ENCODE results near the gene CCL22.

Gene CCL22

DNA sequence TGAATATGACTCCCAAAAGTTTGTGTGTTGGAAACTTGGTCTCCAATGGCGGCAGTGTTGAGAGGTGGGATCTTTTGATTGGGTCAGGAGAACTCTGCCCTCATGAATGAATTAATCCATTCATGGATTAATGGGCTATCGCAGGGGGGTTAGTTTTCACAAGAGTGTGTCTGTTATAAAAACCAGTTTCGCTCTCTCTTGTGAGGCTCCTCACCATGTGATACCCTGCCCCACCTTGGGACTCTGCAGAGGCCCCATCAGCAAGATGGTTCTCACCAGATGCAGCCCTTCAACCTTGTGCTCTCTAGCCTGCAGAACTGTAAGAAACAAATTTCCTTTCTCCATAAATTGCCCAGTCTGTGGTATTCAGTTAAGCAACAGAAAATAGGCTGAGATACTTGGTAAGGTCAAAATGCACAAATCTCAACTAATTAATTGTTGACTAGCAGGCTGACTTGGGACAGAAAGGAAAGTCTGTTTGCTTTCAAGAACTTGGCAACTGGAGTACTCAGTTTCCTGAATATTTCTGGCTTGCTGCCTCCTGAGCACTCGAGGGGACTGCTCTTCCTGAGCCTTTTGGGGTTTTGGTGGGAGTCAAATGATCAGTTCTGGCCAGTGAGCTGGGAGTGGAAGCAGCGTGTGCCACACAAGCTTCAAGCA, 32.2 kb downstream of the CCL22 start:
- Histone ChIP-seq H3K4me3 (ENCODE audit: low read depth, low read length) (no peak overlapping the region), H3K27ac (ENCODE audit: extremely low read depth, low read depth, low read length) (no peak overlapping the region), H3K36me3 (ENCODE audit: control insufficient read depth in 2 of 2, insufficient read depth in 1 of 2, low read length in 2 of 2) (no peaks in the 10 kb centered on the region), H3K9me3 (ENCODE audit: control insufficient read depth, insufficient read depth, low read depth, low read length) (no peaks in the 10 kb centered on the region), H3K4me1 (ENCODE audit: control insufficient read depth, insufficient read depth, low read length) (no peaks in the 10 kb centered on the region)
- TF ChIP-seq ZNF555 (tag by site-specific recombination; conservative IDR thresholded peaks at IDR 0.05) = no peak
- no peak for TF ChIP-seq YY1 (tag by site-specific recombination; IDR thresholded peaks at IDR 0.05)
- TF ChIP-seq WT1 (tag by site-specific recombination; IDR thresholded peaks at IDR 0.05) = no peak
- TF ChIP-seq, protein P1, sequence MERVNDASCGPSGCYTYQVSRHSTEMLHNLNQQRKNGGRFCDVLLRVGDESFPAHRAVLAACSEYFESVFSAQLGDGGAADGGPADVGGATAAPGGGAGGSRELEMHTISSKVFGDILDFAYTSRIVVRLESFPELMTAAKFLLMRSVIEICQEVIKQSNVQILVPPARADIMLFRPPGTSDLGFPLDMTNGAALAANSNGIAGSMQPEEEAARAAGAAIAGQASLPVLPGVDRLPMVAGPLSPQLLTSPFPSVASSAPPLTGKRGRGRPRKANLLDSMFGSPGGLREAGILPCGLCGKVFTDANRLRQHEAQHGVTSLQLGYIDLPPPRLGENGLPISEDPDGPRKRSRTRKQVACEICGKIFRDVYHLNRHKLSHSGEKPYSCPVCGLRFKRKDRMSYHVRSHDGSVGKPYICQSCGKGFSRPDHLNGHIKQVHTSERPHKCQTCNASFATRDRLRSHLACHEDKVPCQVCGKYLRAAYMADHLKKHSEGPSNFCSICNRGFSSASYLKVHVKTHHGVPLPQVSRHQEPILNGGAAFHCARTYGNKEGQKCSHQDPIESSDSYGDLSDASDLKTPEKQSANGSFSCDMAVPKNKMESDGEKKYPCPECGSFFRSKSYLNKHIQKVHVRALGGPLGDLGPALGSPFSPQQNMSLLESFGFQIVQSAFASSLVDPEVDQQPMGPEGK (tag by site-specific recombination; IDR thresholded peaks at IDR 0.05) = no peak
- no peak for TF ChIP-seq GLI2 (tag by site-specific recombination; IDR thresholded peaks at IDR 0.05; ENCODE audit: borderline replicate concordance, low read depth)
- ChIA-PET POLR2A (no interaction called here), CTCF (interaction anchor here (0.6 kb wide), 1 partner anchor 379 kb away, joined by 3 read pairs; no protein-coding TSS in a partner anchor)

DNA sequence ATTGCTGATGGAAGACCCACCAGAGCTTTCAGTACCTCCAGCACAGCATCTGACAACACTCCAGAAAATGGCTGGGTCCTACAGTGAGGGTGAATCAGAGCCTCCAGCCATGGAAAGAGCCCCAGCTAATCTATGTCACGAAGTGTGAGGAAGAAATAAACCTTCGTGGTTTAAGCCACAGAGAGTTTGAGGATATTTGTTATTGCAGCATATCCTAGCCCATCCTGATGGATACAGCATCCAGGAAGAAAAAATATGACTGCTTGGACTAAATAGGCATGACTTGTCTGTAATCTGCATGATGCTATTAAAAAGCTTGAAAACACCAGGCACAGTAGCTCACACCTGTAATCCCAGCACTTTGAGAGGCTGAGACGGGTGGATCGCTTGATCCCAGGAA, 32.7 kb downstream of the CCL22 start:
- ChIA-PET CTCF (no interaction called here), POLR2A (no interaction called here)
- H3K4me1 ChIP-seq (ENCODE audit: control insufficient read depth, insufficient read depth, low read length) = no peaks in the 10 kb centered on the region
- TF ChIP-seq ZNF214 (tag by site-specific recombination; IDR thresholded peaks at IDR 0.05; ENCODE audit: borderline replicate concordance) = no peak
- TF ChIP-seq ZNF202 (tag by site-specific recombination; IDR thresholded peaks at IDR 0.05; ENCODE audit: borderline replicate concordance) = no peak
- no peaks in the 10 kb centered on the region for H3K9me3 ChIP-seq (ENCODE audit: control insufficient read depth, insufficient read depth, low read depth, low read length)
- H3K36me3 ChIP-seq (ENCODE audit: control insufficient read depth in 2 of 2, insufficient read depth in 1 of 2, low read length in 2 of 2) = no peaks in the 10 kb centered on the region
- H3K4me3 ChIP-seq (ENCODE audit: low read depth, low read length) = no peak overlapping the region
- H3K27ac ChIP-seq (ENCODE audit: extremely low read depth, low read depth, low read length) = no peak overlapping the region

DNA sequence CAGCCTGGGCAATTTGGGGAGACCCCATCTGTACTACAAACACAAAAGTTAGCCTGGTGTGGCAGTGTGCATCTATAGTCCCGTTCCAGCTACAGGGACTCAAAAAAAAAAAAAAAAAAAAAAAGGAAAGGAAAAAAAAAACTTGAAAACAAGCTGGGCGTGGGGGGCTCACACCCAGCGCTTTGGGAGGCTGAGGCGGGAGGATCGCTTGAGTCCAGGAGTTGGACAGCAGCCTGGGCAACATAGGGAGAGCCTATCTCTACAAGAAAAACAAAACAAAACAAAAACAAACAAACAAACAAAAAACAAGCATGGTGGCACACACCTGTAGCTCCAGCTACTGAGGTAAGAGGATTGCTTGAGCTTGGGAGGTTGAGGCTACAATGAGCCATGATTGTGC, 33.1 kb downstream of the CCL22 start:
- Histone ChIP-seq H3K9me3 (ENCODE audit: control insufficient read depth, insufficient read depth, low read depth, low read length) (no peaks in the 10 kb centered on the region), H3K4me1 (ENCODE audit: control insufficient read depth, insufficient read depth, low read length) (no peaks in the 10 kb centered on the region), H3K36me3 (ENCODE audit: control insufficient read depth in 2 of 2, insufficient read depth in 1 of 2, low read length in 2 of 2) (no peaks in the 10 kb centered on the region), H3K27ac (ENCODE audit: extremely low read depth, low read depth, low read length) (no peak overlapping the region), H3K4me3 (ENCODE audit: low read depth, low read length) (no peak overlapping the region)
- CTCF ChIA-PET = no interaction called here
- TF ChIP-seq ZNF621 (tag by site-specific recombination; IDR thresholded peaks at IDR 0.05) = no peak
- no peak for TF ChIP-seq ZNF521 (tag by site-specific recombination; IDR thresholded peaks at IDR 0.05)
- 0 out of 2 replicates have a peak, but pooled peaks have one; percentile 21 for TF ChIP-seq SCRT2 (tag by site-specific recombination; IDR thresholded peaks at IDR 0.05)
- TF ChIP-seq, protein P2, sequence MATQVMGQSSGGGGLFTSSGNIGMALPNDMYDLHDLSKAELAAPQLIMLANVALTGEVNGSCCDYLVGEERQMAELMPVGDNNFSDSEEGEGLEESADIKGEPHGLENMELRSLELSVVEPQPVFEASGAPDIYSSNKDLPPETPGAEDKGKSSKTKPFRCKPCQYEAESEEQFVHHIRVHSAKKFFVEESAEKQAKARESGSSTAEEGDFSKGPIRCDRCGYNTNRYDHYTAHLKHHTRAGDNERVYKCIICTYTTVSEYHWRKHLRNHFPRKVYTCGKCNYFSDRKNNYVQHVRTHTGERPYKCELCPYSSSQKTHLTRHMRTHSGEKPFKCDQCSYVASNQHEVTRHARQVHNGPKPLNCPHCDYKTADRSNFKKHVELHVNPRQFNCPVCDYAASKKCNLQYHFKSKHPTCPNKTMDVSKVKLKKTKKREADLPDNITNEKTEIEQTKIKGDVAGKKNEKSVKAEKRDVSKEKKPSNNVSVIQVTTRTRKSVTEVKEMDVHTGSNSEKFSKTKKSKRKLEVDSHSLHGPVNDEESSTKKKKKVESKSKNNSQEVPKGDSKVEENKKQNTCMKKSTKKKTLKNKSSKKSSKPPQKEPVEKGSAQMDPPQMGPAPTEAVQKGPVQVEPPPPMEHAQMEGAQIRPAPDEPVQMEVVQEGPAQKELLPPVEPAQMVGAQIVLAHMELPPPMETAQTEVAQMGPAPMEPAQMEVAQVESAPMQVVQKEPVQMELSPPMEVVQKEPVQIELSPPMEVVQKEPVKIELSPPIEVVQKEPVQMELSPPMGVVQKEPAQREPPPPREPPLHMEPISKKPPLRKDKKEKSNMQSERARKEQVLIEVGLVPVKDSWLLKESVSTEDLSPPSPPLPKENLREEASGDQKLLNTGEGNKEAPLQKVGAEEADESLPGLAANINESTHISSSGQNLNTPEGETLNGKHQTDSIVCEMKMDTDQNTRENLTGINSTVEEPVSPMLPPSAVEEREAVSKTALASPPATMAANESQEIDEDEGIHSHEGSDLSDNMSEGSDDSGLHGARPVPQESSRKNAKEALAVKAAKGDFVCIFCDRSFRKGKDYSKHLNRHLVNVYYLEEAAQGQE (tag by site-specific recombination; IDR thresholded peaks at IDR 0.05) = peak; percentile 69; the same call in 1 of the 2 replicates
- POLR2A ChIA-PET = interaction anchor here (0.6 kb wide), 1 partner anchor 18 kb away, joined by 3 read pairs; no protein-coding TSS in a partner anchor

DNA sequence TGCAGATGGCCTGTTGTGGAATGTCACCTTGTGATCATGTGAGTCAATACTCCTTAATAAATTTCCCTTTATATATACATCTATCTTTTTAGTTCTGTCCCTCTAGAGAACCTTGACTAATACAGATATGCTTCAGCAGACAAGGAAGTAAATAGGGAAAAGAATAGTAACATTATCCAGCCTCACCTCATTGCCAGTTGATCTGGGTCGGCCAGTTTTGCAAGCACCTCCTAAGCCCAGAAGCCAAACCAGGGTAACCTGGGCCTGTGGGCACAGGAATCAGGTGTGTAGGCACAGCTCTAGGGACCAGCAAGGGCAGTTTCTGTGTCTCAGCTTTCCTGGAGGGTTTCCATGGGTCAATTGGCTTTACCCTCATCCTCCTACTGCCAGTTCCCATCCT, 34.1 kb downstream of the CCL22 start:
- Histone ChIP-seq H3K9me3 (ENCODE audit: control insufficient read depth, insufficient read depth, low read depth, low read length) (no peaks in the 10 kb centered on the region), H3K27ac (ENCODE audit: extremely low read depth, low read depth, low read length) (no peak overlapping the region), H3K4me3 (ENCODE audit: low read depth, low read length) (no peak overlapping the region), H3K4me1 (ENCODE audit: control insufficient read depth, insufficient read depth, low read length) (no peaks in the 10 kb centered on the region), H3K36me3 (ENCODE audit: control insufficient read depth in 2 of 2, insufficient read depth in 1 of 2, low read length in 2 of 2) (no peaks in the 10 kb centered on the region)
- ChIA-PET POLR2A (no interaction called here), CTCF (no interaction called here)
- no peak for TF ChIP-seq ZNF544 (tag by site-specific recombination; IDR thresholded peaks at IDR 0.05)
- TF ChIP-seq ZNF768 (tag by site-specific recombination; IDR thresholded peaks at IDR 0.05) = no peak
- TF ChIP-seq, protein P3, sequence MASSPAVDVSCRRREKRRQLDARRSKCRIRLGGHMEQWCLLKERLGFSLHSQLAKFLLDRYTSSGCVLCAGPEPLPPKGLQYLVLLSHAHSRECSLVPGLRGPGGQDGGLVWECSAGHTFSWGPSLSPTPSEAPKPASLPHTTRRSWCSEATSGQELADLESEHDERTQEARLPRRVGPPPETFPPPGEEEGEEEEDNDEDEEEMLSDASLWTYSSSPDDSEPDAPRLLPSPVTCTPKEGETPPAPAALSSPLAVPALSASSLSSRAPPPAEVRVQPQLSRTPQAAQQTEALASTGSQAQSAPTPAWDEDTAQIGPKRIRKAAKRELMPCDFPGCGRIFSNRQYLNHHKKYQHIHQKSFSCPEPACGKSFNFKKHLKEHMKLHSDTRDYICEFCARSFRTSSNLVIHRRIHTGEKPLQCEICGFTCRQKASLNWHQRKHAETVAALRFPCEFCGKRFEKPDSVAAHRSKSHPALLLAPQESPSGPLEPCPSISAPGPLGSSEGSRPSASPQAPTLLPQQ (tag by site-specific recombination; IDR thresholded peaks at IDR 0.05) = no peak
- no peak for TF ChIP-seq ZFP41 (tag by site-specific recombination; IDR thresholded peaks at IDR 0.05; ENCODE audit: borderline replicate concordance)
- no peak for TF ChIP-seq ZNF596 (tag by site-specific recombination; IDR thresholded peaks at IDR 0.05)

Measured in HEK293 (cell line).